ENCODE measurements around the gene SLC17A1.

DNA sequence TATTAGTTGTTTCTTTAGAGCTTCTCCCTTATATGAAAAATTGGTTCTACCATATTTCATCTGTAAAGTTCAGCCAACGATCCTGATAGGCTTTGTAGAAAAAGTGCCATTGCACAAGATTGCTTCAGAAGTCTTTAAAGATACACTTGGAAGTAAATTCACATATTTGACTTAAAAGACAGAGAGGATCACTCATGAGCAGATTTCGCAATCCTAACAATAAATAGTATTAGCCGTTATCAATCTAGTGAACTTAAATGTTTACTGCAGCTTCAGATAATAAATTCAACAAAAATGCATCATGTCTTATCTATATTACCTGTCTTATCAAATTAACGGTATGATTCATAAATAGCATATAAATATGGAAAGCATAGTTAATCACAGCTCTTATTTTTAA is 86.0 kb downstream of the SLC17A1 start:
- TF ChIP-seq, protein P1, sequence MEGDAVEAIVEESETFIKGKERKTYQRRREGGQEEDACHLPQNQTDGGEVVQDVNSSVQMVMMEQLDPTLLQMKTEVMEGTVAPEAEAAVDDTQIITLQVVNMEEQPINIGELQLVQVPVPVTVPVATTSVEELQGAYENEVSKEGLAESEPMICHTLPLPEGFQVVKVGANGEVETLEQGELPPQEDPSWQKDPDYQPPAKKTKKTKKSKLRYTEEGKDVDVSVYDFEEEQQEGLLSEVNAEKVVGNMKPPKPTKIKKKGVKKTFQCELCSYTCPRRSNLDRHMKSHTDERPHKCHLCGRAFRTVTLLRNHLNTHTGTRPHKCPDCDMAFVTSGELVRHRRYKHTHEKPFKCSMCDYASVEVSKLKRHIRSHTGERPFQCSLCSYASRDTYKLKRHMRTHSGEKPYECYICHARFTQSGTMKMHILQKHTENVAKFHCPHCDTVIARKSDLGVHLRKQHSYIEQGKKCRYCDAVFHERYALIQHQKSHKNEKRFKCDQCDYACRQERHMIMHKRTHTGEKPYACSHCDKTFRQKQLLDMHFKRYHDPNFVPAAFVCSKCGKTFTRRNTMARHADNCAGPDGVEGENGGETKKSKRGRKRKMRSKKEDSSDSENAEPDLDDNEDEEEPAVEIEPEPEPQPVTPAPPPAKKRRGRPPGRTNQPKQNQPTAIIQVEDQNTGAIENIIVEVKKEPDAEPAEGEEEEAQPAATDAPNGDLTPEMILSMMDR (IDR thresholded peaks at IDR 0.05), result no peak
- no peak for TF ChIP-seq POLR2A (IDR thresholded peaks at IDR 0.05)
